ENCODE measurements around the gene DPH7.
A peak's percentile ranks its signal among the peaks of the same experiment; 100 is the strongest.
"Not testable (repeated sequence)": the region's sequence is repeated elsewhere in the genome, so short reads cannot be mapped to it uniquely, and the experiment has no call there.

Gene DPH7

DNA sequence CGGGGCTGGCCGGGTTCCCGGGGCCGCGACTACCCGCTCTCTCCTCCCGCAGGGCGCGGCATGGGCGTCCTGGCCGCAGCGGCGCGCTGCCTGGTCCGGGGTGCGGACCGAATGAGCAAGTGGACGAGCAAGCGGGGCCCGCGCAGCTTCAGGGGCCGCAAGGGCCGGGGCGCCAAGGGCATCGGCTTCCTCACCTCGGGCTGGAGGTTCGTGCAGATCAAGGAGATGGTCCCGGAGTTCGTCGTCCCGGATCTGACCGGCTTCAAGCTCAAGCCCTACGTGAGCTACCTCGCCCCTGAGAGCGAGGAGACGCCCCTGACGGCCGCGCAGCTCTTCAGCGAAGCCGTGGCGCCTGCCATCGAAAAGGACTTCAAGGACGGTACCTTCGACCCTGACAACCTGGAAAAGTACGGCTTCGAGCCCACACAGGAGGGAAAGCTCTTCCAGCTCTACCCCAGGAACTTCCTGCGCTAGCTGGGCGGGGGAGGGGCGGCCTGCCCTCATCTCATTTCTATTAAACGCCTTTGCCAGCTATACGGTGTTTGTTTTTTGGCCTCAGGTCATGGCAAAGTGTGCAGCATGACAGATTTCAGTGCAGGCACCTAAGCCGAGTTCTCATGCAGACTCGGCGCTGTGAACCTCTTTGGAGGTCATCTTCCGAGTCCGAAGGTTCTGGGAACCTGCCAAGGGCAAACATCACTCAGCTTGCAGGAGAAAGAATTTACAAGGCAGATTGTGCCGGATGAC, 26.5 kb downstream of the DPH7 start:
- DNase-seq (ENCODE audit: low spot score): no peak
- H3K27ac ChIP-seq: peak overlapping the region; percentile 54 to 92
- peak overlapping the region; percentile 92 for H3K4me3 ChIP-seq
- TF ChIP-seq, protein P1, sequence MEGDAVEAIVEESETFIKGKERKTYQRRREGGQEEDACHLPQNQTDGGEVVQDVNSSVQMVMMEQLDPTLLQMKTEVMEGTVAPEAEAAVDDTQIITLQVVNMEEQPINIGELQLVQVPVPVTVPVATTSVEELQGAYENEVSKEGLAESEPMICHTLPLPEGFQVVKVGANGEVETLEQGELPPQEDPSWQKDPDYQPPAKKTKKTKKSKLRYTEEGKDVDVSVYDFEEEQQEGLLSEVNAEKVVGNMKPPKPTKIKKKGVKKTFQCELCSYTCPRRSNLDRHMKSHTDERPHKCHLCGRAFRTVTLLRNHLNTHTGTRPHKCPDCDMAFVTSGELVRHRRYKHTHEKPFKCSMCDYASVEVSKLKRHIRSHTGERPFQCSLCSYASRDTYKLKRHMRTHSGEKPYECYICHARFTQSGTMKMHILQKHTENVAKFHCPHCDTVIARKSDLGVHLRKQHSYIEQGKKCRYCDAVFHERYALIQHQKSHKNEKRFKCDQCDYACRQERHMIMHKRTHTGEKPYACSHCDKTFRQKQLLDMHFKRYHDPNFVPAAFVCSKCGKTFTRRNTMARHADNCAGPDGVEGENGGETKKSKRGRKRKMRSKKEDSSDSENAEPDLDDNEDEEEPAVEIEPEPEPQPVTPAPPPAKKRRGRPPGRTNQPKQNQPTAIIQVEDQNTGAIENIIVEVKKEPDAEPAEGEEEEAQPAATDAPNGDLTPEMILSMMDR (IDR thresholded peaks at IDR 0.05): no peak

DNA sequence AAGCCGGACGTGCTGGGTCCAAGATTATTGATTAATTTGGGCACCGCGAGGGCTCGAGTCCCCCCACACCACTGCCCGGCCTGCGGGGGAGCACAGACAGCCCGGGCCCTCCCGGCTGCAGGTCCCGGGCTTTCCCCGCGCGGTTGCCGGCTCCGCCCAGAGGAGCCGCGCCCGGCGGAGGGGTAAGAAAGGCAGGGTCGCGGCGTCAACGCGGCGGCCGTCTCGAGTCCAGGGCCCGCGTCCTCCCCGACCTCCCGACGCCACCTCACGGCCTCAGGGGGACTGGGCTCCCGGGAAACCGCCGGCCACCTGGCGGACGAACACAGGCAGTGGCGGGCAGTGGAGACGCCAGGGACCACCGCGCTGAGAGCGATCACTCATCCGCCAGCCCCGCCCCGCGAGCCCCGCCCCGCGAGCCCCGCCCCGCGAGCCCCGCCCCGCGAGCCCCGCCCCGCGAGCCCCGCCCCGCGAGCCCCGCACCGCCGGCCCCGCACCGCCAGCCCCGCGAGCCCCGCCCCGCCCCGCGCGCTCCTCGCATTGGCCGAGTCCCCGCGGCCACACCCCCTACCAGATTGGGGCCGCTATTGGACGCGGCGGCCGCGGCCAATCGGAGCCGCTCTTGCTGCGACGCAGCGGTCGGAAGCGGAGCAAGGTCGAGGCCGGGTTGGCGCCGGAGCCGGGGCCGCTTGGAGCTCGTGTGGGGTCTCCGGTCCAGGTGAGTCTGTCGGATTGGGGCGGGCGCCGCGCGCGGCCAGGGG, 27.3 kb downstream of the DPH7 start, which contains the start of gene MRPL41:
Gene MRPL41 (plus strand): TSS at position 616 of the 758 bp plus-strand sequence. CDS start 203 bp downstream, outside the sequence.
- DNase-seq (ENCODE audit: low spot score): peak; percentile 90
- TF ChIP-seq, protein P1 (IDR thresholded peaks at IDR 0.05): no peak
- peak within 1 kb of the TSS; percentile 76 to 92 for H3K27ac ChIP-seq
- H3K4me3 ChIP-seq: peak within 1 kb of the TSS; percentile 92

DNA sequence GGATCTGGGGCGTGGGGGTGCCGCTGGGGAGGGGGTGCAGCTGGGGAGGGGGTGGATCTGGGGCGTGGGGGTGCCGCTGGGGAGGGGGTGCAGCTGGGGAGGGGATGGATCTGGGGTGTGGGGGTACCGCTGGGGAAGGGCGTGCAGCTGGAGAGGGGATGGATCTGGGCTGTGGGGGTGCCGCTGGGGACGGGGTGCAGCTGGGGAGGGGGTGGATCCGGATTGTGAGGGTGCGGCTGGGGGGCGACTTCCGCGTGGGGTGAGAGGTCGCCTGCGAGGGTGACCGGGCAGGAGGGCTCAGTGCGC, 27.8 kb downstream of the DPH7 start:
- H3K4me3 ChIP-seq: peak overlapping the region; percentile 92
- peak overlapping the region; percentile 76 to 92 for H3K27ac ChIP-seq
- not testable (repeated sequence) for DNase-seq (ENCODE audit: low spot score)

DNA sequence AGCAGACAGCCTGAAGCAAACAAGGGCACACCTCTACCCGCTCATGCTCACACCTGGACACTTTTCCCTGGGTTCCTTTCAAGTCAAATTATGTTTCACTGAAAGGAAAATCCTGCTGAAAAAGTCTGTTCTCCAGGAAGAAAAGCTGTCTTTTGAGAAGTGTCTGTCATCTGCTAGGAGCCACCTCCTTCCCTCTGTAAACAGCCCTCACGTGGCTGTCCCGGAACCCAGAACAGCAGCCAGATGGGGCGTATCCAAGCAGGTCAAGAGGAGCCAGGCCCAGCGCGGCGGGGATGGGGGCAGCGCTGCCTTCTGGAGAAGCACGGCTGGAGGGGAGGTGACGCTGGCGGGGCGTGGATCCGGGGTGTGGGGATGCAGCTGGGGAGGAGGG, 28.5 kb downstream of the DPH7 start, which contains the start of gene PNPLA7:
Gene PNPLA7 (minus strand): TSS at position 172 of the 391 bp plus-strand sequence. CDS start 205 bp downstream, outside the sequence.
- DNase-seq (ENCODE audit: low spot score): peak; percentile 92
- peak within 1 kb of the TSS; percentile 76 to 92 for H3K27ac ChIP-seq
- H3K4me3 ChIP-seq: peak within 1 kb of the TSS; percentile 92
- TF ChIP-seq, protein P1 (IDR thresholded peaks at IDR 0.05): no peak

DNA sequence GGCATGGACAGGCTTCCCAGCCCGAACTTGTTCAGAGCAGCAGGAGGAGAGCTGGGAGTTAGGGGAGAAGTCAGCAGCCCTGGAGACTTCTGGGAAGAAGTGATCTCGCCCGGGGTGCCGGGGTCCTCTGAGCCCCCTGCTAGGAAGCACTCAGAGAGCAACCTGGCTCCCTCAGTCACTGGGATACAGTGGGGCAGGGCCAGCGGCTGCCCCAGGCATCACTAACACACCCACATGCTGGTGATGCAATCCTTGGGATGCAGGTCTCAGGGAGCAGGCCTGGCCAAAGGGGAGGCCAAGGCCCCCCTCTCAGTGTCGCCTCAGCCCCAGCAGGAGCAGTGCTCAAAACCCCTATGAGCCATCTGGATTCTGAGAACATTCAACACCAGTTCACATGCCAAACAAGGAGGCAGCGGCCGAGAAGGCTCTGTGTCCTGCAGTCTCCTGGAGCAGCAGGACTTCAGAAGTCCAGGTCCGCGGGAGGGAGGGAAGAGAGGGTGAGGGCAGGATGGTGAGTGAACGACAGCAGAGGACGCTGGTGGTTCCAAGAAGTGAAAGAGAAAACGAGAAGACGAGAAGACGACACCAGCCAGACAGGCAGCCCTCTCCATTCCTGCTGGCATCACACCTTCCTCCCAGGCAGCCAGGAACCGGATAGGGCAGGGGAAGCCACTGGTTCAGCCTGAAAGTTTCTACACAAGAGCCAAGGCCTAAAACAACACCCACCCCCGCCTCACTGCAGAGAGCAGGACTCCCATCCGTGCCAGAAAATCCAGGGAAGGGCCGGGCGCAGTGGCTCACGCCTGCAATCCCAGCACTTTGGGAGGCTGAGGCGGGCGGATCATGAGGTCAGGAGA, 30.8 kb downstream of the DPH7 start:
- H3K4me3 ChIP-seq: no peak overlapping the region
- DNase-seq (ENCODE audit: low spot score): no peak
- TF ChIP-seq, protein P1 (IDR thresholded peaks at IDR 0.05): no peak
- H3K27ac ChIP-seq: peak overlapping the region in 1 of 2 donors; percentile 22

DNA sequence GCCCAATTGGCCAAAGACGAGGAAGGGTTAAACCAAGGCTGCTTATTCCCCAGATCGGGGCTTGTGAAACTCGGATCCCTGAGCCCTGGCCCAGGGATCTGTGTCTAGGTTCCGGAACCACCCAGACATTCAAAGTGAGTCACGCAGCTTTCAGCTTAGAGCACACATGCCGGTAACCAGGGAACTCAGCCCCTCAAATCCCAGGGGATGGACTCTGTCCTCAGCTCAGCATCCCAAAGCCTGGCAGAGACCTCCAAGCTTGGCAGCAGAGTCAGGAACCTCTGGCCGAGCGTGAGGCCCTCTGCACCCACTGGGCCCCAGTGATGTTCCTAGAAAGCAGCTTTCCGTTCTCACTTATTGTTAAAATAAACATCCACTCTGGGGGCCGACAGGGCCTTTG, 33.6 kb downstream of the DPH7 start:
- TF ChIP-seq, protein P1 (IDR thresholded peaks at IDR 0.05): no peak
- Histone ChIP-seq H3K4me3 (no peak overlapping the region), H3K27ac (peak overlapping the region in 1 of 2 donors; percentile 55)
- no peak for DNase-seq (ENCODE audit: low spot score)

All from coronary artery (tissue), 2 donors.